HepG2 (cell line): ENCODE results near the gene MVP. TPM values are rescaled to one million over a fixed set of nuclear protein-coding genes. Genes with fewer than 3 reads are reported as not detected.

Source experiments
- CREB1 ChIP-seq, 2 experiments: fragments of 450-650 bp in 1 of 2; IDR thresholded peaks; 2 replicates each; pipeline ENCODE4 v1.6.1; 2016 to 2017; ENCODE audit warnings: control low read depth in 1 of 2, mild to moderate bottlenecking in 1 of 2, missing compliant biosample characterization in 1 of 2, missing genetic modification characterization in 1 of 2
- DMAP1 ChIP-seq: IDR thresholded peaks from 2 replicates; pipeline ENCODE4 v1.6.1; 2016
- GATAD2A ChIP-seq: IDR thresholded peaks from 2 replicates; pipeline ENCODE4 v1.6.1; 2016
- HMG20B ChIP-seq: conservative IDR thresholded peaks from 2 replicates; pipeline ENCODE4 v1.6.1; 2016; ENCODE audit warnings: missing genetic modification reagents, missing compliant biosample characterization
- MZF1 ChIP-seq: sonication (generic); formaldehyde crosslinking; IDR thresholded peaks from 2 replicates; pipeline ENCODE4 v1.8.1; 2023; ENCODE audit warnings: mild to moderate bottlenecking, missing genetic modification reagents, borderline replicate concordance
- NR3C1 ChIP-seq: sonication (generic); formaldehyde crosslinking; IDR thresholded peaks from 2 replicates; pipeline ENCODE4 v1.4.0; 2020; ENCODE audit warnings: missing genetic modification reagents
- RFXANK ChIP-seq: IDR thresholded peaks from 2 replicates; pipeline ENCODE4 v1.6.1; 2016
- RNF2 ChIP-seq: fragments of 450-650 bp; conservative IDR thresholded peaks from 2 replicates; pipeline ENCODE4 v1.6.1; 2016; ENCODE audit warnings: low read depth
- ZFP36 ChIP-seq: fragments of 150-350 bp; IDR thresholded peaks from 2 replicates; pipeline ENCODE4 v1.6.1; 2018; ENCODE audit warnings: borderline replicate concordance, low read length, low read depth; ENCODE audit not compliant: partially characterized antibody
- ZHX2 ChIP-seq, 2 experiments: sonication (generic) in 1 of 2; formaldehyde crosslinking in 1 of 2; IDR thresholded peaks; 2 replicates each; pipeline versions ENCODE4 v1.6.1 to v1.9.0; 2014 to 2022; ENCODE audit warnings: antibody characterized with exemption in 1 of 2, borderline replicate concordance in 1 of 2, inconsistent platforms in 1 of 2, low read depth in 1 of 2, missing genetic modification reagents in 1 of 2
- ZKSCAN8 ChIP-seq: IDR thresholded peaks from 2 replicates; pipeline ENCODE4 v1.6.1; 2016; ENCODE audit warnings: borderline replicate concordance, missing genetic modification reagents, missing compliant biosample characterization
- ZMAT3 ChIP-seq: sonication (generic); formaldehyde crosslinking; conservative IDR thresholded peaks from 2 replicates; pipeline ENCODE4 v1.7.0; 2021; ENCODE audit warnings: missing genetic modification reagents
- ZNF10 ChIP-seq: sonication (generic); formaldehyde crosslinking; IDR thresholded peaks from 2 replicates; pipeline ENCODE4 v1.4.0; 2020; ENCODE audit warnings: mild to moderate bottlenecking, low read depth, missing genetic modification reagents, borderline replicate concordance
- ZNF235 ChIP-seq: sonication (generic); formaldehyde crosslinking; IDR thresholded peaks from 2 replicates; pipeline ENCODE4 v1.8.1; 2023; ENCODE audit warnings: mild to moderate bottlenecking, missing genetic modification reagents, borderline replicate concordance
- ZNF83 ChIP-seq: sonication (generic); formaldehyde crosslinking; IDR thresholded peaks from 2 replicates; pipeline ENCODE4 v1.4.0; 2020; ENCODE audit warnings: missing genetic modification reagents, mild to moderate bottlenecking, borderline replicate concordance
- ZNF841 ChIP-seq: sonication (generic); formaldehyde crosslinking; IDR thresholded peaks from 2 replicates; pipeline ENCODE4 v1.8.1; 2023; ENCODE audit warnings: missing genetic modification reagents, borderline replicate concordance
- polyA plus RNA-seq, 8 experiments: library from polyadenylated mRNA; depleted of rRNA in 3 of 8; stranded (reverse) in 7 of 8; unstranded in 1 of 8; fragments of >200 nt; fragmentation: Illumina TruSeq in 4 of 8; extraction: Trizol in 4 of 8; gene quantifications; 2 replicates each; pipeline versions ENCODE4 v1.2.1 to v1.2.3, GENCODE V29; 2011 to 2016; ENCODE audit warnings: low read depth in 4 of 8, missing spikeins in 1 of 8, mixed read lengths in 1 of 8; ENCODE audit not compliant: insufficient read depth in 1 of 8
- total RNA-seq, 5 experiments: library from RNA; depleted of rRNA; stranded (reverse); fragments of >200 nt; fragmentation: Illumina TruSeq; extraction: Trizol; gene quantifications; 2 replicates each; pipeline ENCODE4 v1.2.3, GENCODE V29; 2016; ENCODE audit warnings: low read depth in 1 of 5
- TF ChIP-seq, protein P1 (sequence below): sonication (generic); formaldehyde crosslinking; IDR thresholded peaks from 2 replicates; pipeline ENCODE4 v1.8.1; 2023; ENCODE audit warnings: mild to moderate bottlenecking, missing genetic modification reagents
- TF ChIP-seq, protein P2 (sequence below): sonication (generic); formaldehyde crosslinking; IDR thresholded peaks from 2 replicates; pipeline ENCODE4 v1.4.0; 2020; ENCODE audit warnings: missing genetic modification reagents
- TF ChIP-seq, protein P3 (sequence below): sonication (generic); formaldehyde crosslinking; IDR thresholded peaks from 2 replicates; pipeline ENCODE4 v1.8.0; 2023; ENCODE audit warnings: mild to moderate bottlenecking, missing genetic modification reagents

The MVP gene
- total and polyA plus RNA-seq, 2 of the 13 experiments (the other 11 are each of a cell fraction or from before 2014, with no cell fraction given), result 22.9 to 43.5 TPM

DNA sequence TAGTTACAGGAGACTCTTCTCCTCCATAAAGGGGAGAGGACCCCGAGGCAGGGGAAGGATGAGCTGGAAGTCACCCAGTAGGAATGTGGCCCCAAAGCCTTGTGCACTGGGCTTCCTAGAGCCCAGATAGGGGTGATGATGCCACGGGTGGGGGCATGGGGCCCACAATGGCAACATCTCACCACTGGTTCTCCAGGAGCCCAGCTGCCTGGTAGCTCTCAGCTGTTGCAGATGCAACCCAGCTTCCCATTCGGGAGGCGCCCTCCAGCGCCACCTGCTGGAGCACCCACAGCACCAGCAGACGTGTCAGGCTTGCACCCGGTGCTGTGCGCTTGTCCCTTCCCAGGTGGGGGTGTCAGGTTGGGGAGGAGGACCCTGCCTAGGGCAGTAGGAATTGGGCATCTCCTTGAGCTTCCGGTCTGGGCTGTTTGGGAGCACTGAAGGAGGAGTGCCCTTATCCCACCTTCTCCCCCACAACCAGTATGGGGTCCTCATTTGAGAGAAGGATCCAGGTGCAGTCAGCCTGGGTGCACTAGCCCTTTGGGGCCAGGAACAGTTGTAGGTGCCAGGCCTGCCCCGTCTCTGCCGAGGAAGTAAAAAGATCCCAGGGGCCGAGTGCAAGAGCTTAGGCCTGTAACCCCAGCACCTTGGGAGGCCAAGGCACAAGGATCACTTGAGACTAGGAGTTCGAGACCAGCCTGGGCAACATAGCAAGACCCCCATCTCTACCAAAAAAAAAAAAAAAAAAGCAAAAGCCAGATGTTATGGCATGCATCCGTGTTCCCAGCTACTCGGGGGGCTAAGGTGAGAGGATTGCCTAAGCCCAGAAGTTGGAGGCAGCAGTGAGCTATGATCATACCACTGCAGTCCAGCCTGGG is 28.4 kb downstream of the MVP start (continued):
- TF ChIP-seq CREB1 (IDR thresholded peaks at IDR 0.05) (no peak), CREB1 (CRISPR knock-in tag; IDR thresholded peaks at IDR 0.05) (no peak), HMG20B (CRISPR knock-in tag) (no peak), ZNF10 (CRISPR knock-in tag) (no peak), NR3C1 (no peak), ZMAT3 (0 out of 2 replicates have a peak, but pooled peaks have one; percentile 44), MZF1 (CRISPR knock-in tag) (no peak), GATAD2A (CRISPR knock-in tag) (peak; percentile 56; the same call in 1 of the 2 replicates), ZKSCAN8 (no peak), RFXANK (CRISPR knock-in tag) (no peak), ZNF83 (CRISPR knock-in tag) (no peak), DMAP1 (CRISPR knock-in tag) (no peak), ZNF235 (no peak), ZNF841 (no peak), ZHX2 (IDR thresholded peaks at IDR 0.05; ENCODE audit: low read depth) (no peak), ZHX2 (CRISPR knock-in tag; IDR thresholded peaks at IDR 0.05; ENCODE audit: borderline replicate concordance) (no peak), ZFP36 (no peak), RNF2 (no peak)
- TF ChIP-seq, protein P1, sequence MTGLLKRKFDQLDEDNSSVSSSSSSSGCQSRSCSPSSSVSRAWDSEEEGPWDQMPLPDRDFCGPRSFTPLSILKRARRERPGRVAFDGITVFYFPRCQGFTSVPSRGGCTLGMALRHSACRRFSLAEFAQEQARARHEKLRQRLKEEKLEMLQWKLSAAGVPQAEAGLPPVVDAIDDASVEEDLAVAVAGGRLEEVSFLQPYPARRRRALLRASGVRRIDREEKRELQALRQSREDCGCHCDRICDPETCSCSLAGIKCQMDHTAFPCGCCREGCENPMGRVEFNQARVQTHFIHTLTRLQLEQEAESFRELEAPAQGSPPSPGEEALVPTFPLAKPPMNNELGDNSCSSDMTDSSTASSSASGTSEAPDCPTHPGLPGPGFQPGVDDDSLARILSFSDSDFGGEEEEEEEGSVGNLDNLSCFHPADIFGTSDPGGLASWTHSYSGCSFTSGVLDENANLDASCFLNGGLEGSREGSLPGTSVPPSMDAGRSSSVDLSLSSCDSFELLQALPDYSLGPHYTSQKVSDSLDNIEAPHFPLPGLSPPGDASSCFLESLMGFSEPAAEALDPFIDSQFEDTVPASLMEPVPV (CRISPR knock-in tag), result no peak
- TF ChIP-seq, protein P2, sequence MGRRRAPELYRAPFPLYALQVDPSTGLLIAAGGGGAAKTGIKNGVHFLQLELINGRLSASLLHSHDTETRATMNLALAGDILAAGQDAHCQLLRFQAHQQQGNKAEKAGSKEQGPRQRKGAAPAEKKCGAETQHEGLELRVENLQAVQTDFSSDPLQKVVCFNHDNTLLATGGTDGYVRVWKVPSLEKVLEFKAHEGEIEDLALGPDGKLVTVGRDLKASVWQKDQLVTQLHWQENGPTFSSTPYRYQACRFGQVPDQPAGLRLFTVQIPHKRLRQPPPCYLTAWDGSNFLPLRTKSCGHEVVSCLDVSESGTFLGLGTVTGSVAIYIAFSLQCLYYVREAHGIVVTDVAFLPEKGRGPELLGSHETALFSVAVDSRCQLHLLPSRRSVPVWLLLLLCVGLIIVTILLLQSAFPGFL (CRISPR knock-in tag), result no peak
- TF ChIP-seq, protein P3, sequence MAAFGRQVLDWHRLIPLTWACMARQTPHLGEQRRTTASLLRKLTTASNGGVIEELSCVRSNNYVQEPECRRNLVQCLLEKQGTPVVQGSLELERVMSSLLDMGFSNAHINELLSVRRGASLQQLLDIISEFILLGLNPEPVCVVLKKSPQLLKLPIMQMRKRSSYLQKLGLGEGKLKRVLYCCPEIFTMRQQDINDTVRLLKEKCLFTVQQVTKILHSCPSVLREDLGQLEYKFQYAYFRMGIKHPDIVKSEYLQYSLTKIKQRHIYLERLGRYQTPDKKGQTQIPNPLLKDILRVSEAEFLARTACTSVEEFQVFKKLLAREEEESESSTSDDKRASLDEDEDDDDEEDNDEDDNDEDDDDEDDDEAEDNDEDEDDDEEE (CRISPR knock-in tag), result 0 out of 2 replicates have a peak, but pooled peaks have one; percentile 40
